ENCODE data around the gene TBC1D1. TPM values are rescaled to one million over a fixed set of nuclear protein-coding genes. Genes with fewer than 3 reads are reported as not detected.

TBC1D1 gene
- total RNA-seq, 4 donors from 2014 or later = 15.9 to 24.0 (median 20.0) TPM

DNA sequence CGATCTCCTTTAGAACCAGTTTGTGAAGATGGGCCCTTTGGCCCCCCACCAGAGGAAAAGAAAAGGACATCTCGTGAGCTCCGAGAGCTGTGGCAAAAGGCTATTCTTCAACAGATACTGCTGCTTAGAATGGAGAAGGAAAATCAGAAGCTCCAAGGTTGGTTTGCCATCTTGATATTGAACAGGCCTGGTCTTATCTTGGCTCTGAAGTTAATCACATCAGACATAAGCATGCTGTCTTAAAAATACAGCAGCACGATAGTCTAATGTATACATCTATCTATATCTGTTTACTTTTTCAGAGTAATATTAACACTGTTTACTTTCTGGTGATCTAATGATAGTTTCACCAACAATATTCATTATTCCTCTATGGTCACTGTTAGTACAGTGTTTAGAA is 199.1 kb downstream of the TBC1D1 start:
- intact Hi-C loops (cut with DNase I; ENCODE audit: low total_unique reads) = no loop called here
- 91 to 95% methylated on average over 4 of the region's 4 CpGs for WGBS, 2 donors
- H3K4me3 ChIP-seq (ENCODE audit: low read depth, poor library complexity, severe bottlenecking) = no peak overlapping the region
- DNase-seq (ENCODE audit: low spot score in 2 of 2) = no peak
- TF ChIP-seq POLR2A (IDR thresholded peaks at IDR 0.05) = no peak
- TF ChIP-seq, protein P1, sequence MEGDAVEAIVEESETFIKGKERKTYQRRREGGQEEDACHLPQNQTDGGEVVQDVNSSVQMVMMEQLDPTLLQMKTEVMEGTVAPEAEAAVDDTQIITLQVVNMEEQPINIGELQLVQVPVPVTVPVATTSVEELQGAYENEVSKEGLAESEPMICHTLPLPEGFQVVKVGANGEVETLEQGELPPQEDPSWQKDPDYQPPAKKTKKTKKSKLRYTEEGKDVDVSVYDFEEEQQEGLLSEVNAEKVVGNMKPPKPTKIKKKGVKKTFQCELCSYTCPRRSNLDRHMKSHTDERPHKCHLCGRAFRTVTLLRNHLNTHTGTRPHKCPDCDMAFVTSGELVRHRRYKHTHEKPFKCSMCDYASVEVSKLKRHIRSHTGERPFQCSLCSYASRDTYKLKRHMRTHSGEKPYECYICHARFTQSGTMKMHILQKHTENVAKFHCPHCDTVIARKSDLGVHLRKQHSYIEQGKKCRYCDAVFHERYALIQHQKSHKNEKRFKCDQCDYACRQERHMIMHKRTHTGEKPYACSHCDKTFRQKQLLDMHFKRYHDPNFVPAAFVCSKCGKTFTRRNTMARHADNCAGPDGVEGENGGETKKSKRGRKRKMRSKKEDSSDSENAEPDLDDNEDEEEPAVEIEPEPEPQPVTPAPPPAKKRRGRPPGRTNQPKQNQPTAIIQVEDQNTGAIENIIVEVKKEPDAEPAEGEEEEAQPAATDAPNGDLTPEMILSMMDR (IDR thresholded peaks at IDR 0.05) = no peak

DNA sequence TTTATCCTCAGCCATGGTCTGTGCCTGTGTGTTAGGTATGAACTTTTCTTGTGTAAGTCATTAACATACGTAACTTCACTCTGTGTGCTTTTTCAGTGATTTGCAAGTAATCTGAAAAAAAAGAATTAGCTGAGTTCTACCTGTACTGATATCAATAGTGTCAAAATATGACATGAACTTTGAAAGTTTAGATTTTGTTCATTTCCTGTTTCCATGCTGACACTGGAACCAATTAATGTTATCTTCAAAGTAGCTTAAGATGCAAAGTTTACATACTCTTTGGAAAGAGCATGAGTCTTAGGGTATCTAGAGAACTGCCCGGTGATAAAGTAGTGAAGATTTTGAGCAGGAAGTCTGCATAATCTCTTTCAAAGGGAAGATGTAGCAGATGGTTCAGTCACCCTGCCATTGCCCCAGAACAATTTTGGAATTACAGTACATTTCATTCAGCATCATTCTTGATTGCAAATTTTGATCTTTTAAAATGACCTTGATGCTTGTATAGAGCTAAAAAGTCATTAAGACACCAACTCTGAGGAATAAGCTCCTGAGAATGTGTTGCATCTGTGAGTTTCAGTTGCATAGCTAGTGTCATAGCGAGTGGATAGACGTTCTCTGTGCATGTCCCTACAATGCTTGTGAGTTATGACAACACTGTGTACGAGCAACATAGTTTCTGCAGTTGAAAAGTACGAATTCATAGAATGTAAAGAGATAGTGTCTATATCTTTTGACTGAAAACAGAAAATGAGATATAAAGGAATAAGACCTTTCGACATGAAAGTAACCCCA is 199.8 kb downstream of the TBC1D1 start:
- intact Hi-C loops (cut with DNase I; ENCODE audit: low total_unique reads) = no loop called here

DNA sequence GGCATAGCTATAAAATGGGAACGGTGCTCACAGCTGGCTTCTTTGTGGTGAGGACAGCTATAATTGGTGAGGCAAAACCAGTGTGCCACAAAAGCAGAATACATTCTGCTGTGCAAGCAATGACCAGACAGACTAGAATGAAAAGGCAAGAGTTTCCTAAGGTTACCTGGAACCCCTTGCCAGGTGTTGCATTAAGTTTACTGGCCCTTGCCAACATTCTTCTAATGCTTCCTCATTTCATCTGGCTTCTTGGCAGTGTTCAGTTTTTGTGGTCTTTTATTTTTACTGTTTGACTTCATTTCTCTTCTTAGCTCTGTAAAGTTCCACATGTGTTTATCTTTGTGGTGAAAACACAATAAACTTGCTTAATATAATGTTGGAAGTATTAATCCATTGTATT is 200.8 kb downstream of the TBC1D1 start:
- no peak for TF ChIP-seq POLR2A (IDR thresholded peaks at IDR 0.05)
- TF ChIP-seq, protein P1 (IDR thresholded peaks at IDR 0.05) = no peak
- 44 to 48% methylated on average over 1 of the region's 1 CpG for WGBS, 2 donors
- no peak overlapping the region for H3K4me3 ChIP-seq (ENCODE audit: low read depth, poor library complexity, severe bottlenecking)
- intact Hi-C loops (cut with DNase I; ENCODE audit: low total_unique reads) = no loop called here
- no peak for DNase-seq (ENCODE audit: low spot score in 2 of 2)

More for the DNA sequence above, 199.8 kb downstream of the TBC1D1 start:
- WGBS, 2 donors = 89 to 94% methylated on average over 7 of the region's 7 CpGs
- DNase-seq (ENCODE audit: low spot score in 2 of 2) = no peak
- TF ChIP-seq, protein P1 (IDR thresholded peaks at IDR 0.05) = no peak
- TF ChIP-seq POLR2A (IDR thresholded peaks at IDR 0.05) = no peak
- H3K4me3 ChIP-seq (ENCODE audit: low read depth, poor library complexity, severe bottlenecking) = no peak overlapping the region

DNA sequence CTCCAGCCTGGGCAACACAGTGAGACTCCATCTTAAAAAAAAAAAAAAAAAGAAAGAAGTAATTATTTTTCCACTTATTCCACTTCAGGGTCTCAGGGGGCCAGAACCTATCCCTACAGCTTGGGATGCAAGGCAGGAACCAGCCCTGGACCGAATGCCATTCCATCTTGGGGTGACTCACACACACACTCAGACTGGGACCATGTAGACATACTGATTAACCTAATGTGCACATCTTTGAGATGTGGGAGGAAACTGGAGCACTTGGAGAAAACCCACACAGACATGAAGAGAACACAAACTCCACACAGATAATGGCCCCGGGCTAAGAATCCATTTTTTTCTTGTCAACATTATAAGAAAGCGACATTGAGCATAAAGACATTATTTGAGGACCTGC is 201.8 kb downstream of the TBC1D1 start:
- no peak for DNase-seq (ENCODE audit: low spot score in 2 of 2)
- no peak overlapping the region for H3K4me3 ChIP-seq (ENCODE audit: low read depth, poor library complexity, severe bottlenecking)
- WGBS, 2 donors = 83 to 88% methylated on average over 3 of the region's 3 CpGs
- intact Hi-C loops (cut with DNase I; ENCODE audit: low total_unique reads) = no loop called here
- no peak for TF ChIP-seq POLR2A (IDR thresholded peaks at IDR 0.05)
- TF ChIP-seq, protein P1 (IDR thresholded peaks at IDR 0.05) = no peak

DNA sequence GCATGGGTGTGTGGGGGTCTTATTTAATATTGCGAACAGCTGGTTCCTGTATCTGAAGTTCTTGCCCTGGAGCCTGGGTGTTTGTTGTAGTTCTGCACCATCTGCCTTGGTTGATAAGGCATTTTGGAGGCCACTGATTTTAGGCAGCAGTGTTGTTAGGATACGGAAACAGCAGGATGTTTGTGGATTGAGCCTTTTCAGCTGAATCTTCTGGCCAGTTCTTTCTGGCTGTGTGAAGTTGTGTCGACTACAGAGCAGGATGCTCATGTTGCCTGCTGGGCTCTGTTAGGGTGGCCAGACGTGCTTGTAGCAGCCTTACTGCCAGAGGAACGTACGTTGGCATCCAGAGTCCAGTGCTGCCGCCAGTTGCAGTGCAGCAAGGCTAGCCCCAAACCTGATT is 203.5 kb downstream of the TBC1D1 start:
- intact Hi-C loops (cut with DNase I; ENCODE audit: low total_unique reads) = no loop called here
- no peak overlapping the region for H3K4me3 ChIP-seq (ENCODE audit: low read depth, poor library complexity, severe bottlenecking)
- WGBS, 2 donors = 64 to 67% methylated on average over 7 of the region's 7 CpGs
- no peak for TF ChIP-seq POLR2A (IDR thresholded peaks at IDR 0.05)
- TF ChIP-seq, protein P1 (IDR thresholded peaks at IDR 0.05) = no peak
- no peak for DNase-seq (ENCODE audit: low spot score in 2 of 2)

DNA sequence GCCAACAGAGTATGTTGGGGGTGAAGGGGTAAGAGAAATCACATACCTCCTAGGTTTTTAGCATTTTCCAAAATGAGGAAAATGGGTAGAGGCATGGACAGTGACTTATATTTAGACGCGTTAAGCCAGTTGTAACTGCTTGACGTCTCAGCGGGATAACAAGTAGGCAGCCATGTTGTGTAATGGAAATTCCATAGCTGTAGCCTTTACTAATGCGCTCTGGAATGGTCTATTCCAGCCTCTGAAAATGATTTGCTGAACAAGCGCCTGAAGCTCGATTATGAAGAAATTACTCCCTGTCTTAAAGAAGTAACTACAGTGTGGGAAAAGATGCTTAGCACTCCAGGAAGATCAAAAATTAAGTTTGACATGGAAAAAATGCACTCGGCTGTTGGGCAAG is 204.8 kb downstream of the TBC1D1 start:
- 96 to 97% methylated on average over 8 of the region's 8 CpGs for WGBS, 2 donors
- TF ChIP-seq, protein P1 (IDR thresholded peaks at IDR 0.05) = no peak
- no peak for TF ChIP-seq POLR2A (IDR thresholded peaks at IDR 0.05)
- DNase-seq (ENCODE audit: low spot score in 2 of 2) = no peak
- intact Hi-C loops (cut with DNase I; ENCODE audit: low total_unique reads) = no loop called here
- H3K4me3 ChIP-seq (ENCODE audit: low read depth, poor library complexity, severe bottlenecking) = no peak overlapping the region
